ENCODE results near the gene C1RL.

- TF ChIP-seq REST (IDR thresholded peaks at IDR 0.05; ENCODE audit: low read depth) (no peak), MAX (IDR thresholded peaks at IDR 0.05) (no peak), YY1 (IDR thresholded peaks at IDR 0.05; ENCODE audit: low read depth) (no peak), FOXM1 (IDR thresholded peaks at IDR 0.05; ENCODE audit: borderline replicate concordance, low read depth) (no peak), RAD21 (IDR thresholded peaks at IDR 0.05; ENCODE audit: low read depth) (no peak), EP300 (IDR thresholded peaks at IDR 0.05; ENCODE audit: borderline replicate concordance) (no peak), CEBPB (IDR thresholded peaks at IDR 0.05) (no peak), TAF1 (IDR thresholded peaks at IDR 0.05; ENCODE audit: low read depth) (no peak)
Observed at GRCh38 chr12:7128681-7129286, 19.8 kb upstream of the C1RL start, which contains the start of gene RBP5.
